H1 (cell line): ENCODE results near the gene TMEM89. TPM values are rescaled to one million over a fixed set of nuclear protein-coding genes. Genes with fewer than 3 reads are reported as not detected.

Source experiments
- CTCF ChIA-PET: fragments of 300-600 bp; sonication (Branson Sonifier 250); formaldehyde crosslinking; loops from one replicate; lab custom pipeline; 2021; ENCODE audit not compliant: partially characterized antibody; lab: Charles Lee
- POLR2A ChIA-PET: fragments of 300-600 bp; sonication (Branson Sonifier 250); formaldehyde crosslinking; loops from one replicate; lab custom pipeline; 2021; ENCODE audit warnings: inconsistent platforms; ENCODE audit not compliant: partially characterized antibody; lab: Charles Lee
- DNase-seq, 2 experiments: peaks; one replicate each; pipeline versions ENCODE4 v3.0.0 to v3.0.0-alpha.2; 2010 to 2022; ENCODE audit warnings: low spot score in 2 of 2, low read depth in 1 of 2, mixed read lengths in 1 of 2
- FAIRE-seq: peaks from 2 replicates; lab custom pipeline; 2011; peaks lifted over from hg19 to GRCh38; lab: Jason Lieb, UNC
- H2AFZ ChIP-seq: 2 replicates; pipeline ENCODE4 v1.8.1; 2012; ENCODE audit warnings: low read length, inconsistent platforms
- H2AK5ac ChIP-seq: 2 replicates; pipeline ENCODE4 v1.6.1; 2013; ENCODE audit warnings: low read depth, low read length
- H2BK120ac ChIP-seq: replicated peaks from 2 replicates; pipeline ENCODE3; 2013; ENCODE audit warnings: low read depth, low read length, inconsistent platforms
- H2BK12ac ChIP-seq: 2 replicates; pipeline ENCODE4 v1.6.1; 2013; ENCODE audit warnings: low read depth, low read length
- H2BK15ac ChIP-seq: 2 replicates; pipeline ENCODE4 v1.6.1; 2013; ENCODE audit warnings: low read length
- H2BK20ac ChIP-seq: 2 replicates; pipeline ENCODE4 v1.6.1; 2013; ENCODE audit warnings: low read length
- H2BK5ac ChIP-seq: 2 replicates; pipeline ENCODE4 v1.6.1; 2013; ENCODE audit warnings: low read depth, low read length
- H3K14ac ChIP-seq: 2 replicates; pipeline ENCODE4 v1.6.1; 2013; ENCODE audit warnings: inconsistent platforms; ENCODE audit not compliant: insufficient read length
- H3K18ac ChIP-seq: 2 replicates; pipeline ENCODE4 v1.6.1; 2013; ENCODE audit warnings: low read length; ENCODE audit errors: extremely low read depth
- H3K23ac ChIP-seq: 2 replicates; pipeline ENCODE4 v1.6.1; 2013; ENCODE audit warnings: inconsistent platforms; ENCODE audit not compliant: insufficient read length
- H3K23me2 ChIP-seq: 2 replicates; pipeline ENCODE4 v1.6.1; 2013; ENCODE audit warnings: low read depth, low read length
- H3K27ac ChIP-seq: 2 replicates; pipeline ENCODE4 v1.6.1; 2011; ENCODE audit warnings: low read depth, low read length, inconsistent platforms
- H3K27me3 ChIP-seq, 4 experiments: replicated peaks in 1 of 4; 1 replicate in 1 of 4; 2 replicates in 3 of 4; pipeline versions ENCODE4 v1.6.1 to v1.8.1; 2011 to 2013; ENCODE audit warnings: low read length in 3 of 4, mild to moderate bottlenecking in 3 of 4, inconsistent platforms in 2 of 4, mixed read lengths in 2 of 4, moderate library complexity in 1 of 4; ENCODE audit not compliant: control insufficient read depth in 3 of 4, insufficient read depth in 3 of 4; ENCODE audit errors: extremely low read depth in 1 of 4
- H3K36me3 ChIP-seq, 4 experiments: 2 replicates each; pipeline versions ENCODE4 v1.6.1 to v1.8.1; 2011 to 2013; ENCODE audit warnings: mild to moderate bottlenecking in 4 of 4, low read length in 3 of 4, moderate library complexity in 2 of 4, control low read depth in 1 of 4, inconsistent platforms in 1 of 4; ENCODE audit not compliant: insufficient read depth in 4 of 4, control insufficient read depth in 2 of 4
- H3K4ac ChIP-seq: replicated peaks from 2 replicates; pipeline ENCODE3; 2013; ENCODE audit warnings: low read length, low read depth, mixed read lengths, inconsistent platforms; ENCODE audit not compliant: insufficient read length
- H3K4me1 ChIP-seq, 4 experiments: replicated peaks in 1 of 4; 1 replicate in 1 of 4; 2 replicates in 3 of 4; pipeline versions ENCODE4 v1.6.1 to v1.8.1; 2011 to 2013; ENCODE audit warnings: low read length in 3 of 4, inconsistent platforms in 2 of 4, mixed read lengths in 1 of 4; ENCODE audit not compliant: insufficient read depth in 4 of 4, control insufficient read depth in 3 of 4
- H3K4me2 ChIP-seq, 2 experiments: 2 replicates each; pipeline versions ENCODE4 v1.6.1 to v1.8.1; 2011 to 2013; ENCODE audit warnings: low read depth in 2 of 2, low read length in 2 of 2, control low read depth in 1 of 2, inconsistent platforms in 1 of 2, mild to moderate bottlenecking in 1 of 2; ENCODE audit not compliant: insufficient read depth in 1 of 2
- H3K4me3 ChIP-seq, 4 experiments: fragments of 200-600, 300-600 bp in 1 of 4; sonication (generic), shearing (Covaris generic), sonication (Bioruptor Twin) in 1 of 4; 2 replicates each; pipeline versions ENCODE4 v1.5.1 to v1.8.1; 2011 to 2016; ENCODE audit warnings: low read length in 4 of 4, low read depth in 3 of 4, control low read depth in 2 of 4, inconsistent platforms in 2 of 4, mild to moderate bottlenecking in 2 of 4, mixed read lengths in 1 of 4, moderate library complexity in 1 of 4; ENCODE audit not compliant: insufficient read depth in 2 of 4; ENCODE audit errors: extremely low read depth in 1 of 4
- H3K56ac ChIP-seq: replicated peaks from 2 replicates; pipeline ENCODE3; 2013; ENCODE audit warnings: low read depth, mild to moderate bottlenecking, mixed read lengths, low read length, inconsistent platforms; ENCODE audit not compliant: insufficient read length
- H3K79me1 ChIP-seq: 2 replicates; pipeline ENCODE4 v1.6.1; 2013; ENCODE audit warnings: low read depth, low read length, control low read depth
- H3K79me2 ChIP-seq, 2 experiments: 2 replicates each; pipeline versions ENCODE4 v1.6.1 to v1.8.1; 2012 to 2013; ENCODE audit warnings: low read length in 2 of 2, mild to moderate bottlenecking in 2 of 2, inconsistent platforms in 1 of 2; ENCODE audit not compliant: insufficient read depth in 2 of 2, control insufficient read depth in 1 of 2
- H3K9ac ChIP-seq, 4 experiments: replicated peaks in 1 of 4; 1 replicate in 1 of 4; 2 replicates in 3 of 4; pipeline versions ENCODE4 v1.6.1 to v1.8.1; 2011 to 2013; ENCODE audit warnings: low read depth in 3 of 4, low read length in 3 of 4, control low read depth in 2 of 4, mild to moderate bottlenecking in 2 of 4, moderate library complexity in 2 of 4, inconsistent platforms in 1 of 4; ENCODE audit errors: extremely low read depth in 1 of 4
- H3K9me3 ChIP-seq, 2 experiments: 2 replicates each; pipeline versions ENCODE4 v1.6.1 to v1.8.1; 2012 to 2013; ENCODE audit warnings: mild to moderate bottlenecking in 2 of 2, moderate library complexity in 2 of 2, control low read depth in 1 of 2, inconsistent platforms in 1 of 2, low read depth in 1 of 2, low read length in 1 of 2, mixed read lengths in 1 of 2; ENCODE audit not compliant: insufficient read depth in 2 of 2
- H4K20me1 ChIP-seq, 2 experiments: replicated peaks in 1 of 2; 2 replicates each; pipeline versions ENCODE3 to v1.8.1; 2011 to 2013; ENCODE audit warnings: inconsistent platforms in 2 of 2, low read length in 2 of 2, mild to moderate bottlenecking in 1 of 2; ENCODE audit not compliant: insufficient read depth in 2 of 2, control insufficient read depth in 1 of 2
- H4K5ac ChIP-seq: 2 replicates; pipeline ENCODE4 v1.6.1; 2013; ENCODE audit warnings: low read length, low read depth, mixed read lengths, inconsistent platforms; ENCODE audit not compliant: insufficient read length
- H4K8ac ChIP-seq: 2 replicates; pipeline ENCODE4 v1.8.0; 2013; ENCODE audit warnings: mild to moderate bottlenecking, moderate library complexity, low read length, inconsistent platforms; ENCODE audit not compliant: insufficient read depth; ENCODE audit errors: extremely low read depth
- H4K91ac ChIP-seq: replicated peaks from 2 replicates; pipeline ENCODE3; 2013; ENCODE audit warnings: low read length, mixed read lengths, inconsistent platforms; ENCODE audit not compliant: insufficient read length
- BCL11A ChIP-seq, 2 experiments: IDR thresholded peaks; one replicate each; pipeline ENCODE4 v1.6.1; 2011; ENCODE audit warnings: low read depth in 2 of 2, low read length in 2 of 2, mild to moderate bottlenecking in 2 of 2
- CEBPB ChIP-seq: IDR thresholded peaks from 2 replicates; pipeline ENCODE4 v1.6.1; 2012; ENCODE audit warnings: low read depth, low read length
- CHD1 ChIP-seq: IDR thresholded peaks from 2 replicates; pipeline ENCODE4 v1.6.1; 2012; ENCODE audit warnings: low read depth, low read length, improper control_type of control experiment
- CREB1 ChIP-seq: IDR thresholded peaks from 2 replicates; pipeline ENCODE4 v1.6.1; 2012; ENCODE audit warnings: inconsistent platforms
- EGR1 ChIP-seq: IDR thresholded peaks from 2 replicates; pipeline ENCODE4 v1.6.1; 2011; ENCODE audit warnings: low read depth, low read length, borderline replicate concordance
- EP300 ChIP-seq, 2 experiments: IDR thresholded peaks; 1 replicate in 1 of 2; 2 replicates in 1 of 2; pipeline ENCODE4 v1.6.1; 2011 to 2012; ENCODE audit warnings: low read depth in 2 of 2, low read length in 2 of 2, mild to moderate bottlenecking in 2 of 2, borderline replicate concordance in 1 of 2, inconsistent platforms in 1 of 2, moderate library complexity in 1 of 2
- EZH2 ChIP-seq: fragments of 200-600 bp; sonication (generic); IDR thresholded peaks from 2 replicates; pipeline ENCODE4 v1.7.1; 2012; ENCODE audit warnings: low read depth, mild to moderate bottlenecking, moderate library complexity, low read length, inconsistent platforms; ENCODE audit not compliant: severe bottlenecking
- GABPA ChIP-seq: IDR thresholded peaks from 2 replicates; pipeline ENCODE4 v1.6.1; 2011; ENCODE audit warnings: mild to moderate bottlenecking, low read length, moderate library complexity, borderline replicate concordance; ENCODE audit not compliant: insufficient read depth
- POLR2A ChIP-seq, 2 experiments: IDR thresholded peaks; 1 replicate in 1 of 2; 2 replicates in 1 of 2; pipeline ENCODE4 v1.6.1; 2011; ENCODE audit warnings: low read depth in 2 of 2, low read length in 2 of 2, mild to moderate bottlenecking in 2 of 2; ENCODE audit errors: control extremely low read depth in 1 of 2
- POLR2AphosphoS5 ChIP-seq: IDR thresholded peaks from 2 replicates; pipeline ENCODE4 v1.6.1; 2011; ENCODE audit warnings: low read depth, low read length
- RNF2 ChIP-seq: fragments of 200-900, 300-1000 bp; sonication (generic); IDR thresholded peaks from 2 replicates; pipeline ENCODE4 v1.7.1; 2016; ENCODE audit warnings: borderline replicate concordance, low read depth, mild to moderate bottlenecking, antibody characterized with exemption, low read length; ENCODE audit not compliant: poor library complexity, severe bottlenecking; ENCODE audit errors: missing control alignments
- SIN3A ChIP-seq, 2 experiments: IDR thresholded peaks in 1 of 2; conservative IDR thresholded peaks in 1 of 2; 2 replicates each; pipeline ENCODE4 v1.6.1; 2011 to 2012; ENCODE audit warnings: low read length in 2 of 2, improper control_type of control experiment in 1 of 2, low read depth in 1 of 2, mild to moderate bottlenecking in 1 of 2
- SP4 ChIP-seq: IDR thresholded peaks from 2 replicates; pipeline ENCODE4 v1.6.1; 2012; ENCODE audit warnings: low read length, inconsistent platforms
- TBP ChIP-seq: IDR thresholded peaks from 2 replicates; pipeline ENCODE4 v1.6.1; 2011; ENCODE audit warnings: low read depth, low read length, improper control_type of control experiment
- TEAD4 ChIP-seq: IDR thresholded peaks from 2 replicates; pipeline ENCODE4 v1.6.1; 2012; ENCODE audit warnings: low read depth, low read length, inconsistent platforms, mixed read lengths
- WGBS, 2 experiments: shearing (Covaris generic) in 1 of 2; methylation state at CpG; one replicate each; pipeline versions ENCODE4 v1.1.6 to v1.1.7; 2013 to 2015; ENCODE audit warnings: low lambda C conversion rate in 2 of 2, mixed read lengths in 2 of 2, inconsistent platforms in 1 of 2, low coverage in 1 of 2, missing lambda C conversion rate in 1 of 2; ENCODE audit not compliant: insufficient replicate concordance in 2 of 2, insufficient coverage in 1 of 2, insufficient read length in 1 of 2; ENCODE audit errors: extremely low coverage in 1 of 2, missing lambda C conversion rate in 1 of 2; 5-methylcytosine and 5-hydroxymethylcytosine counted together
- polyA plus RNA-seq, 7 experiments: library from polyadenylated mRNA; depleted of rRNA in 3 of 7; stranded (reverse) in 5 of 7; unstranded in 2 of 7; fragments of >200 nt in 5 of 7; fragments of 200-250 nt in 2 of 7; gene quantifications; 1 replicate in 5 of 7; 2 replicates in 1 of 7; 4 replicates in 1 of 7; pipeline versions ENCODE4 v1.2.1 to v1.2.3, GENCODE V29; 2011 to 2013; ENCODE audit warnings: missing spikeins in 2 of 7, mixed read lengths in 2 of 7
- total RNA-seq: library from RNA; stranded (reverse); fragmentation: NEBNext Ultra II Directional; extraction: Animal tissue kit (Norgen Biotek cat#: 25700); gene quantifications from 2 replicates; pipeline ENCODE4 v1.2.1, GENCODE V29; 2021

The TMEM89 gene
- total and polyA plus RNA-seq, 2 of the 8 experiments (the other 6 are each of a cell fraction or from before 2014, with no cell fraction given) = not detected

DNA sequence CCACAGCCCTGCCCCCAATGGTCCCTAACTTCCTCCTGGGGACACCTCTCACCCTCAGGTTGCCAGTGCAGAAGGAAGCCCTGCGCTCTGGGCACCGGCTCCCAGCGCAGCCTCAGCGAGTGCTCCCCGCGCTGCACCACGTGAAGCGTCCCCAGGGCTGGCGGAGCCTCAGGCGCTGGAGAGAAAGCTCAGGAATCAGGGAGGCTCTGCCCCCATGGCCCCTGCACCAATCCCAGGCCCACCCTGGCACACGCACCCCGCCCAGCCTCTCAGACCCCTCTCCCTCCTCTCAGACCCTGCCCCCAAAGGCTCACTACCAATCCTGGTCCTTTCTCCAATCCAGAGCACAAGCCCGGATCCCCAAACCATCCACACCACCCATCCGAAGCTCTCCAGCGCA, 33.3 kb downstream of the TMEM89 start:
- no peak overlapping the region for H3K18ac ChIP-seq
- 90% methylated on average over 14 of the region's 15 CpGs; no CpG with 5 or more reads in 1 of the 2 experiments for WGBS, 2 experiments
- no peak overlapping the region for H3K14ac ChIP-seq
- H2BK120ac ChIP-seq = no peak overlapping the region
- no peaks in the 10 kb centered on the region for H3K79me2 ChIP-seq
- H3K23ac ChIP-seq = no peak overlapping the region
- H2BK5ac ChIP-seq = no peak overlapping the region
- no peaks in the 10 kb centered on the region for H3K36me3 ChIP-seq
- H2AFZ ChIP-seq = no peak overlapping the region
- H3K56ac ChIP-seq = no peak overlapping the region
- H2BK12ac ChIP-seq = no peak overlapping the region
- CTCF ChIA-PET = interaction anchor here (0.7 to 2.9 kb wide), 5 partner anchors 10 to 155 kb away, joined by 3 to 10 read pairs (median 4); partner anchors contain the start of gene SLC26A6
- no peaks in the 10 kb centered on the region for H3K27me3 ChIP-seq
- H3K23me2 ChIP-seq = no peaks in the 10 kb centered on the region
- FAIRE-seq (no peak), DNase-seq (no peak)
- no peak overlapping the region for H3K4me3 ChIP-seq
- H3K4ac ChIP-seq = no peak overlapping the region
- no peak overlapping the region for H4K5ac ChIP-seq
- no peaks in the 10 kb centered on the region for H3K9me3 ChIP-seq
- no peak overlapping the region for H3K4me2 ChIP-seq
- 0 out of 2 replicates have a peak overlapping the region, but pooled peaks have one; percentile 16 for H4K8ac ChIP-seq
- H2BK20ac ChIP-seq = no peak overlapping the region
- no peaks in the 10 kb centered on the region for H3K79me1 ChIP-seq
- POLR2A ChIA-PET = interaction anchor here (0.8 to 2.7 kb wide), 8 partner anchors 10 to 152 kb away, joined by 3 to 16 read pairs (median 4); partner anchors contain the start of genes SLC26A6 and UQCRC1
- H2BK15ac ChIP-seq = no peak overlapping the region
- no peak overlapping the region for H2AK5ac ChIP-seq
- H4K91ac ChIP-seq = no peak overlapping the region
- H3K4me1 ChIP-seq = peaks cover 0 to 6% (median 0%) of the 10 kb centered on the region in 4 experiments; a peak in 1 of 7 replicates
- H4K20me1 ChIP-seq = no peaks in the 10 kb centered on the region
- no peak overlapping the region for H3K27ac ChIP-seq
- H3K9ac ChIP-seq = no peak overlapping the region
- no peak for TF ChIP-seq EP300 (IDR thresholded peaks at IDR 0.05; ENCODE audit: borderline replicate concordance in 1 of 2, low read depth in 2 of 2, low read length in 2 of 2)
- no peak for TF ChIP-seq SIN3A (conservative IDR thresholded peaks at IDR 0.05 in 1 of 2, IDR thresholded peaks at IDR 0.05 in 1 of 2; ENCODE audit: low read depth in 1 of 2, low read length in 2 of 2)
- TF ChIP-seq POLR2A (IDR thresholded peaks at IDR 0.05; ENCODE audit: control extremely low read depth in 1 of 2, low read depth in 2 of 2, low read length in 2 of 2) = no peak
- TF ChIP-seq TBP = no peak
- TF ChIP-seq RNF2 = no peak
- no peak for TF ChIP-seq CHD1
- TF ChIP-seq CEBPB = no peak
- no peak for TF ChIP-seq CREB1
- no peak for TF ChIP-seq POLR2AphosphoS5
- TF ChIP-seq SP4 = no peak
- TF ChIP-seq BCL11A (IDR thresholded peaks at IDR 0.05; ENCODE audit: low read depth in 2 of 2, low read length in 2 of 2) = no peak
- no peak for TF ChIP-seq EGR1
- TF ChIP-seq EZH2 = no peak
- TF ChIP-seq GABPA = no peak
- no peak for TF ChIP-seq TEAD4
